Spleen (tissue), 7 donors: ENCODE data around the gene VAC14.

Experiments used
- POLR2A ChIP-seq, 3 donors: fragments of 450-650 bp; IDR thresholded peaks; one replicate each; pipeline ENCODE4 v1.5.1; 2017; ENCODE audit warnings: antibody characterized with exemption in 3 of 3, mild to moderate bottlenecking in 1 of 3
- TF ChIP-seq, protein P1 (sequence below), 11 experiments: fragments of 200-600 bp in 7 of 11; fragments of 450-650 bp in 4 of 11; sonication (generic) in 4 of 11; IDR thresholded peaks in 8 of 11; conservative IDR thresholded peaks in 3 of 11; 1 replicate in 7 of 11; 2 replicates in 4 of 11; pipeline versions ENCODE4 v1.4.0 to v1.8.0; 2016 to 2021; ENCODE audit warnings: antibody characterized with exemption in 11 of 11, inconsistent platforms in 4 of 11, mild to moderate bottlenecking in 1 of 11
- donor health status: DM: no; HTN: no; CAD: no; lungs with moderate emphysema.
- donor health status: DM: no; HTN: no; CAD: no.
- donor health status: DM: no; HTN: no; CAD: no.

DNA sequence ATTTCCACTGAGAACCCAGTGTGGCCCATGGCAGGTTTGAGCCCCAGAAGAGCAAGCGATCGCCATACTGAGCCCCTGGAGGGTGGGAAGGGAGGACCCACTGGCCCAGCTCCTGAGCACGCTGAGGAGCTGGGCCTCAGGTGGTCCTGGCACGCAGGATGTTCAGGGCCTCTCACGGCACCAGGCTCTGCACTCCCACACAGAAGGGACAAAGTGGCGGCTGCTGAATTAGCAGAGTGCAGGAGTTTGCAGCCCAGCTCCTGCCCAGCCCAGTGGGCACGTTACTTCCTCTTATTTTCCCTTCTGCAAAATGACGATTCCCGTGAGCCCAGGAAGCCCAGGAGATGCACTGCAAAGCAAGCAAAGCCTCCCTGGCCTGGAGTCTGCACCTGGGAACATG, 72.8 kb downstream of the VAC14 start:
- TF ChIP-seq, protein P1, sequence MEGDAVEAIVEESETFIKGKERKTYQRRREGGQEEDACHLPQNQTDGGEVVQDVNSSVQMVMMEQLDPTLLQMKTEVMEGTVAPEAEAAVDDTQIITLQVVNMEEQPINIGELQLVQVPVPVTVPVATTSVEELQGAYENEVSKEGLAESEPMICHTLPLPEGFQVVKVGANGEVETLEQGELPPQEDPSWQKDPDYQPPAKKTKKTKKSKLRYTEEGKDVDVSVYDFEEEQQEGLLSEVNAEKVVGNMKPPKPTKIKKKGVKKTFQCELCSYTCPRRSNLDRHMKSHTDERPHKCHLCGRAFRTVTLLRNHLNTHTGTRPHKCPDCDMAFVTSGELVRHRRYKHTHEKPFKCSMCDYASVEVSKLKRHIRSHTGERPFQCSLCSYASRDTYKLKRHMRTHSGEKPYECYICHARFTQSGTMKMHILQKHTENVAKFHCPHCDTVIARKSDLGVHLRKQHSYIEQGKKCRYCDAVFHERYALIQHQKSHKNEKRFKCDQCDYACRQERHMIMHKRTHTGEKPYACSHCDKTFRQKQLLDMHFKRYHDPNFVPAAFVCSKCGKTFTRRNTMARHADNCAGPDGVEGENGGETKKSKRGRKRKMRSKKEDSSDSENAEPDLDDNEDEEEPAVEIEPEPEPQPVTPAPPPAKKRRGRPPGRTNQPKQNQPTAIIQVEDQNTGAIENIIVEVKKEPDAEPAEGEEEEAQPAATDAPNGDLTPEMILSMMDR (IDR thresholded peaks at IDR 0.05 in 8 of 11, conservative IDR thresholded peaks at IDR 0.05 in 3 of 11), result no peak
- no peak for TF ChIP-seq POLR2A (IDR thresholded peaks at IDR 0.05)
